GM23338 (cell line): Measurements from ENCODE around the gene SMOC2. TPM values are rescaled to one million over a fixed set of nuclear protein-coding genes. Genes with fewer than 3 reads are reported as not detected.

Experiments used
- ATAC-seq: fragments of 200-7000 bp; cut with Tn5 transposase; 3 replicates; pipeline ENCODE4 v1.9.1; 2020
- DNase-seq: peaks from one replicate; pipeline ENCODE4 v3.0.0-alpha.2; 2015; ENCODE audit warnings: low spot score
- H2AFZ ChIP-seq: fragments of 200-600 bp; sonication (generic); 2 replicates; pipeline ENCODE4 v1.8.0; 2016; ENCODE audit warnings: antibody characterized with exemption, mild to moderate bottlenecking, moderate library complexity
- H3F3A ChIP-seq: fragments of 200-600 bp; sonication (generic); replicated peaks from 2 replicates; pipeline ENCODE4 v1.8.0; 2017; ENCODE audit warnings: antibody characterized with exemption, mixed run types, low read depth
- H3K27ac ChIP-seq: fragments of 200-600 bp; sonication (generic); 2 replicates; pipeline ENCODE4 v1.6.1; 2016; ENCODE audit warnings: low read depth
- H3K27me3 ChIP-seq: fragments of 200-600 bp; sonication (generic); 2 replicates; pipeline ENCODE4 v1.8.0; 2016; ENCODE audit warnings: mild to moderate bottlenecking, mixed run types, moderate library complexity; ENCODE audit not compliant: insufficient read depth
- H3K36me3 ChIP-seq: fragments of 200-600 bp; sonication (generic); 2 replicates; pipeline ENCODE4 v1.8.0; 2016; ENCODE audit warnings: mild to moderate bottlenecking; ENCODE audit not compliant: insufficient read depth
- H3K4me1 ChIP-seq: fragments of 200-600 bp; sonication (generic); 2 replicates; pipeline ENCODE4 v1.8.0; 2016; ENCODE audit warnings: mild to moderate bottlenecking, moderate library complexity; ENCODE audit not compliant: insufficient read depth
- H3K4me2 ChIP-seq: fragments of 200-600 bp; sonication (generic); 2 replicates; pipeline ENCODE4 v1.7.1; 2017; ENCODE audit warnings: mixed run types
- H3K4me3 ChIP-seq: fragments of 200-600 bp; sonication (generic); 2 replicates; pipeline ENCODE4 v1.6.1; 2016; ENCODE audit warnings: mixed run types
- H3K79me2 ChIP-seq: fragments of 200-600 bp; sonication (generic); replicated peaks from 2 replicates; pipeline ENCODE4 v1.8.0; 2017; ENCODE audit warnings: mild to moderate bottlenecking; ENCODE audit not compliant: insufficient read depth
- H3K9me2 ChIP-seq: fragments of 200-600 bp; sonication (generic); 2 replicates; pipeline ENCODE4 v1.8.0; 2017; ENCODE audit not compliant: insufficient read depth
- H4K20me1 ChIP-seq: fragments of 200-600 bp; sonication (generic); replicated peaks from 2 replicates; pipeline ENCODE4 v1.8.0; 2017; ENCODE audit warnings: mild to moderate bottlenecking; ENCODE audit not compliant: insufficient read depth
- H3K27ac Mint-ChIP-seq: 2 replicates; pipeline ENCODE4 v1.8.0; 2020; ENCODE audit warnings: inconsistent platforms, mild to moderate bottlenecking, moderate library complexity, mixed read lengths
- H3K27me3 Mint-ChIP-seq: 3 replicates; pipeline ENCODE4 v1.8.0; 2022; ENCODE audit warnings: low read depth, mild to moderate bottlenecking, moderate library complexity, mixed read lengths, inconsistent platforms; ENCODE audit not compliant: insufficient read depth, poor library complexity
- H3K36me3 Mint-ChIP-seq: 3 replicates; pipeline ENCODE4 v1.8.0; 2021; ENCODE audit warnings: low read depth, mild to moderate bottlenecking, inconsistent platforms, moderate library complexity, mixed read lengths
- H3K4me1 Mint-ChIP-seq: 3 replicates; pipeline ENCODE4 v1.8.0; 2020; ENCODE audit warnings: mild to moderate bottlenecking, inconsistent platforms, mixed read lengths
- H3K4me3 Mint-ChIP-seq: 3 replicates; pipeline ENCODE4 v1.8.0; 2021; ENCODE audit warnings: moderate library complexity, mild to moderate bottlenecking, inconsistent platforms, mixed read lengths
- H3K9me3 Mint-ChIP-seq: 3 replicates; pipeline ENCODE4 v1.8.0; 2020; ENCODE audit warnings: moderate library complexity, mild to moderate bottlenecking, inconsistent platforms, mixed read lengths
- EZH2 ChIP-seq: fragments of 200-600 bp; sonication (generic); IDR thresholded peaks from one replicate; pipeline ENCODE4 v1.8.0; 2017; ENCODE audit warnings: antibody characterized with exemption, mild to moderate bottlenecking, low read depth; ENCODE audit not compliant: unreplicated experiment
- EZH2phosphoT487 ChIP-seq: fragments of 200-600 bp; sonication (generic); IDR thresholded peaks from one replicate; pipeline ENCODE4 v1.8.1; 2018; ENCODE audit warnings: antibody characterized with exemption; ENCODE audit not compliant: unreplicated experiment
- JUNB ChIP-seq: IDR thresholded peaks from one replicate; pipeline ENCODE4 v1.6.1; 2016; ENCODE audit warnings: antibody characterized with exemption; ENCODE audit not compliant: unreplicated experiment
- NANOG ChIP-seq: IDR thresholded peaks from 2 replicates; pipeline ENCODE4 v1.6.1; 2016; ENCODE audit warnings: antibody characterized with exemption, borderline replicate concordance
- POLR2AphosphoS5 ChIP-seq: IDR thresholded peaks from 2 replicates; pipeline ENCODE4 v1.6.1; 2016; ENCODE audit warnings: antibody characterized with exemption, low read depth
- STAT1 ChIP-seq: IDR thresholded peaks from one replicate; pipeline ENCODE4 v1.6.1; 2016; ENCODE audit warnings: antibody characterized with exemption; ENCODE audit not compliant: unreplicated experiment
- ZNF114 ChIP-seq: fragments of 250-450 bp; sonication (Bioruptor Pico); IDR thresholded peaks from 2 replicates; pipeline ENCODE4 v1.5.0; 2020; ENCODE audit warnings: mild to moderate bottlenecking, moderate library complexity
- ZNF331 ChIP-seq: fragments of 250-450 bp; sonication (Bioruptor Pico); IDR thresholded peaks from 2 replicates; pipeline ENCODE4 v1.5.0; 2020; ENCODE audit warnings: low read depth, mild to moderate bottlenecking, moderate library complexity
- polyA plus RNA-seq: library from polyadenylated mRNA; unstranded; fragments of >200 nt; fragmentation: Nextera tagmentation; extraction: Ambion mirVana; gene quantifications from 2 replicates; pipeline ENCODE4 v1.2.1, GENCODE V29; 2016
- total RNA-seq: library from RNA; depleted of rRNA; stranded (reverse); fragments of >200 nt; shearing (Covaris generic); gene quantifications from 2 replicates; pipeline ENCODE4 v1.2.3, GENCODE V29; 2014
- TF ChIP-seq, protein P1 (sequence below): fragments of 250-450 bp; sonication (Bioruptor Pico); IDR thresholded peaks from 2 replicates; pipeline ENCODE4 v1.5.0; 2020; ENCODE audit warnings: mild to moderate bottlenecking, moderate library complexity

The SMOC2 gene
- total and polyA plus RNA-seq, 2 experiments from 2014 or later = 4.3 to 6.5 TPM

DNA sequence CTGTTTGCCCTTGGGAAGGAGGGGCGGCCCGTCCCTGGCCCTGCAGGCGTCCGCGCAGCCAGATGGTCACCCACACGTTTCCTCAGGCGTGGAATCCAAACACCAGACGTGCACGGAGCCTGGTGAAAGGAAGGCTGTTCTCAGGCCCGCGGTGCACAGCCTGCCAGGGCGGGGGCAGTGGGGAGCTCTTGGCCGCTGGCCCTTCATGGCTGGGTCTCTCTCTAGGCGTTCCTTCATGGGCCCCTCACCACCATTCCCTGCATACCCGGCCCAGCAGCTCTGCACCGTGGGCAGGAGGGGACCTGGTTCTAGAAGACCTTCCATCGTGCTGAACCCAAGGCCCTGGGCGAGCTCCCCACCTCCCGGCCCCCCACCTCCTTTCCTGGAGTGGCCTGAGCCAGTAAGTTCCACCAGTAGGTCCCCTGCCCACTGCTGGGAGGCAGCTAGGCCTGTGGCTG is 30.4 kb upstream of the SMOC2 start (continued):
- TF ChIP-seq, protein P1, sequence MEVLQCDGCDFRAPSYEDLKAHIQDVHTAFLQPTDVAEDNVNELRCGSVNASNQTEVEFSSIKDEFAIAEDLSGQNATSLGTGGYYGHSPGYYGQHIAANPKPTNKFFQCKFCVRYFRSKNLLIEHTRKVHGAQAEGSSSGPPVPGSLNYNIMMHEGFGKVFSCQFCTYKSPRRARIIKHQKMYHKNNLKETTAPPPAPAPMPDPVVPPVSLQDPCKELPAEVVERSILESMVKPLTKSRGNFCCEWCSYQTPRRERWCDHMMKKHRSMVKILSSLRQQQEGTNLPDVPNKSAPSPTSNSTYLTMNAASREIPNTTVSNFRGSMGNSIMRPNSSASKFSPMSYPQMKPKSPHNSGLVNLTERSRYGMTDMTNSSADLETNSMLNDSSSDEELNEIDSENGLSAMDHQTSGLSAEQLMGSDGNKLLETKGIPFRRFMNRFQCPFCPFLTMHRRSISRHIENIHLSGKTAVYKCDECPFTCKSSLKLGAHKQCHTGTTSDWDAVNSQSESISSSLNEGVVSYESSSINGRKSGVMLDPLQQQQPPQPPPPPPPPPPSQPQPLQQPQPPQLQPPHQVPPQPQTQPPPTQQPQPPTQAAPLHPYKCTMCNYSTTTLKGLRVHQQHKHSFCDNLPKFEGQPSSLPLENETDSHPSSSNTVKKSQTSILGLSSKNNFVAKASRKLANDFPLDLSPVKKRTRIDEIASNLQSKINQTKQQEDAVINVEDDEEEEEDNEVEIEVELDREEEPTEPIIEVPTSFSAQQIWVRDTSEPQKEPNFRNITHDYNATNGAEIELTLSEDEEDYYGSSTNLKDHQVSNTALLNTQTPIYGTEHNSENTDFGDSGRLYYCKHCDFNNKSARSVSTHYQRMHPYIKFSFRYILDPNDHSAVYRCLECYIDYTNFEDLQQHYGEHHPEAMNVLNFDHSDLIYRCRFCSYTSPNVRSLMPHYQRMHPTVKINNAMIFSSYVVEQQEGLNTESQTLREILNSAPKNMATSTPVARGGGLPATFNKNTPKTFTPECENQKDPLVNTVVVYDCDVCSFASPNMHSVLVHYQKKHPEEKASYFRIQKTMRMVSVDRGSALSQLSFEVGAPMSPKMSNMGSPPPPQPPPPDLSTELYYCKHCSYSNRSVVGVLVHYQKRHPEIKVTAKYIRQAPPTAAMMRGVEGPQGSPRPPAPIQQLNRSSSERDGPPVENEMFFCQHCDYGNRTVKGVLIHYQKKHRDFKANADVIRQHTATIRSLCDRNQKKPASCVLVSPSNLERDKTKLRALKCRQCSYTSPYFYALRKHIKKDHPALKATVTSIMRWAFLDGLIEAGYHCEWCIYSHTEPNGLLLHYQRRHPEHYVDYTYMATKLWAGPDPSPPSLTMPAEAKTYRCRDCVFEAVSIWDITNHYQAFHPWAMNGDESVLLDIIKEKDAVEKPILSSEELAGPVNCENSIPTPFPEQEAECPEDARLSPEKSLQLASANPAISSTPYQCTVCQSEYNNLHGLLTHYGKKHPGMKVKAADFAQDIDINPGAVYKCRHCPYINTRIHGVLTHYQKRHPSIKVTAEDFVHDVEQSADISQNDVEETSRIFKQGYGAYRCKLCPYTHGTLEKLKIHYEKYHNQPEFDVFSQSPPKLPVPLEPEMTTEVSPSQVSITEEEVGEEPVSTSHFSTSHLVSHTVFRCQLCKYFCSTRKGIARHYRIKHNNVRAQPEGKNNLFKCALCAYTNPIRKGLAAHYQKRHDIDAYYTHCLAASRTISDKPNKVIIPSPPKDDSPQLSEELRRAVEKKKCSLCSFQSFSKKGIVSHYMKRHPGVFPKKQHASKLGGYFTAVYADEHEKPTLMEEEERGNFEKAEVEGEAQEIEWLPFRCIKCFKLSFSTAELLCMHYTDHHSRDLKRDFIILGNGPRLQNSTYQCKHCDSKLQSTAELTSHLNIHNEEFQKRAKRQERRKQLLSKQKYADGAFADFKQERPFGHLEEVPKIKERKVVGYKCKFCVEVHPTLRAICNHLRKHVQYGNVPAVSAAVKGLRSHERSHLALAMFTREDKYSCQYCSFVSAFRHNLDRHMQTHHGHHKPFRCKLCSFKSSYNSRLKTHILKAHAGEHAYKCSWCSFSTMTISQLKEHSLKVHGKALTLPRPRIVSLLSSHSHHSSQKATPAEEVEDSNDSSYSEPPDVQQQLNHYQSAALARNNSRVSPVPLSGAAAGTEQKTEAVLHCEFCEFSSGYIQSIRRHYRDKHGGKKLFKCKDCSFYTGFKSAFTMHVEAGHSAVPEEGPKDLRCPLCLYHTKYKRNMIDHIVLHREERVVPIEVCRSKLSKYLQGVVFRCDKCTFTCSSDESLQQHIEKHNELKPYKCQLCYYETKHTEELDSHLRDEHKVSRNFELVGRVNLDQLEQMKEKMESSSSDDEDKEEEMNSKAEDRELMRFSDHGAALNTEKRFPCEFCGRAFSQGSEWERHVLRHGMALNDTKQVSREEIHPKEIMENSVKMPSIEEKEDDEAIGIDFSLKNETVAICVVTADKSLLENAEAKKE (CRISPR knock-in tag) = no peak
- no peak for TF ChIP-seq NANOG

DNA sequence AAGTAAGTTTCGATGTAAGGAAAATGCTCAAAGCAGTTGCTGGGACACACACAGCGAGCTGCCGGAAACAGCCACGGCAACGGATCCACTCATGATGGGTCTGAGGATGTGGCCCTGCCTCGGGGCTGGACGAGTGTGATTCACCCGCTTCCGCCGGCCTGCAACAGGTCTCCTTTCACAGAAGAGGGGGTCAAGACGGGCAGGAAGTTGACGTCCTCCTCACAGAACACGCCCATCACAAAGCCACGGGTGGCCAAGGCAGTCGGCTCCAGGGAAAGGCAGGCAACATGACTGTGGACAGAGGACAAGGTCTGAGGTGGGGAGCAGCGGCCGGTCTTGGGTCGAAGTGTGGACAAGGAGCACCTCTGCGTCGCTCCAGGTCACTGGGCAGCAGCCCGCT is 29.9 kb upstream of the SMOC2 start:
- H3K9me2 ChIP-seq = no peaks in the 10 kb centered on the region
- no peak for ATAC-seq
- H3K36me3 ChIP-seq = no peaks in the 10 kb centered on the region
- peaks cover 5% of the 10 kb centered on the region for H3K27me3 Mint-ChIP-seq
- no peaks in the 10 kb centered on the region for H3K79me2 ChIP-seq
- no peak overlapping the region for H2AFZ ChIP-seq
- H3F3A ChIP-seq = no peaks in the 10 kb centered on the region
- H3K4me1 Mint-ChIP-seq = no peaks in the 10 kb centered on the region
- no peak overlapping the region for H3K4me3 Mint-ChIP-seq
- no peak overlapping the region for H3K27ac Mint-ChIP-seq
- H3K27me3 ChIP-seq = no peaks in the 10 kb centered on the region
- DNase-seq = no peak
- no peak overlapping the region for H3K4me2 ChIP-seq
- no peak overlapping the region for H3K27ac ChIP-seq
- H3K4me3 ChIP-seq = no peak overlapping the region
- no peaks in the 10 kb centered on the region for H3K9me3 Mint-ChIP-seq
- no peaks in the 10 kb centered on the region for H3K4me1 ChIP-seq
- H4K20me1 ChIP-seq = no peaks in the 10 kb centered on the region
- H3K36me3 Mint-ChIP-seq = no peaks in the 10 kb centered on the region
- no peak for TF ChIP-seq STAT1
- no peak for TF ChIP-seq JUNB
- TF ChIP-seq NANOG = no peak
- no peak for TF ChIP-seq ZNF114 (CRISPR knock-in tag)
- TF ChIP-seq, protein P1 (CRISPR knock-in tag) = no peak
- TF ChIP-seq EZH2 = no peak
- TF ChIP-seq ZNF331 (CRISPR knock-in tag) = no peak
- TF ChIP-seq EZH2phosphoT487 = no peak
- no peak for TF ChIP-seq POLR2AphosphoS5
